Kidney (tissue), 14 donors: Measurements from ENCODE around the gene NFKB1. TPM values are rescaled to one million over a fixed set of nuclear protein-coding genes. Genes with fewer than 3 reads are reported as not detected.

Source experiments
- DNase-seq, 5 donors: peaks; one replicate each; pipeline ENCODE4 v3.0.0-alpha.2; 2013 to 2020
- FAIRE-seq: peaks from 2 replicates; lab custom pipeline; 2012; peaks lifted over from hg19 to GRCh38; lab: Jason Lieb, UNC
- H3K27ac ChIP-seq, 2 donors: one replicate each; pipeline ENCODE4 v1.7.0; 2013; ENCODE audit warnings: low read depth in 2 of 2, low read length in 2 of 2, inconsistent platforms in 1 of 2
- H3K27me3 ChIP-seq: one replicate; pipeline ENCODE4 v1.7.1; 2013; ENCODE audit warnings: low read length, inconsistent platforms; ENCODE audit not compliant: control insufficient read depth, insufficient read depth
- H3K36me3 ChIP-seq, 3 donors: one replicate each; pipeline versions ENCODE4 v1.7.0 to v1.7.1; 2013; ENCODE audit warnings: low read length in 3 of 3, control low read depth in 1 of 3, inconsistent platforms in 1 of 3; ENCODE audit not compliant: insufficient read depth in 3 of 3, control insufficient read depth in 2 of 3
- H3K4me1 ChIP-seq, 3 donors: one replicate each; pipeline versions ENCODE4 v1.7.0 to v1.7.1; 2013; ENCODE audit warnings: low read length in 3 of 3, inconsistent platforms in 1 of 3, low read depth in 1 of 3; ENCODE audit not compliant: control insufficient read depth in 2 of 3, insufficient read depth in 2 of 3
- H3K4me3 ChIP-seq, 3 donors: one replicate each; pipeline versions ENCODE4 v1.7.0 to v1.8.1; 2013; ENCODE audit warnings: low read length in 3 of 3, control low read depth in 1 of 3, inconsistent platforms in 1 of 3
- H3K9ac ChIP-seq, 3 donors: one replicate each; pipeline versions ENCODE4 v1.7.0 to v1.7.1; 2013; ENCODE audit warnings: low read length in 3 of 3, control low read depth in 1 of 3, inconsistent platforms in 1 of 3
- H3K9me3 ChIP-seq, 3 donors: one replicate each; pipeline versions ENCODE4 v1.7.0 to v1.7.1; 2013; ENCODE audit warnings: low read length in 3 of 3, control low read depth in 1 of 3, inconsistent platforms in 1 of 3; ENCODE audit not compliant: control insufficient read depth in 2 of 3, insufficient read depth in 1 of 3
- intact Hi-C: fragments of 100-400 bp; cut with DNase I; formaldehyde crosslinking; loops from one replicate; pipeline ENCODE4 v1.11.1; 2022
- polyA plus RNA-seq: library from polyadenylated mRNA; stranded (reverse); fragments of 350-450 nt; fragmentation: Illumina TruSeq; extraction: RNeasy Lipid Tissue Mini Kit (QIAGEN cat#74804); gene quantifications from one replicate; pipeline ENCODE4 v1.2.3, GENCODE V29; 2014; ENCODE audit warnings: low read depth, low replicate concordance; ENCODE audit not compliant: insufficient read depth
- total RNA-seq: library from RNA; stranded (reverse); fragmentation: NEBNext Ultra II Directional; extraction: Animal tissue kit (Norgen Biotek cat#: 25700); gene quantifications from one replicate; pipeline ENCODE4 v1.2.1, GENCODE V29; 2021
- TF ChIP-seq, protein P1 (sequence below): IDR thresholded peaks from 3 replicates; pipeline ENCODE4 v1.5.1; 2012; ENCODE audit warnings: mild to moderate bottlenecking, moderate library complexity, borderline replicate concordance; ENCODE audit not compliant: insufficient read depth; ENCODE audit errors: extremely low read depth
- donor health status: control.
- donor health status: control.
- donor health status: control.
- donor health status: control.
- donor health status: control.
- donor health status: DM: yes; HTN: yes; CAD: no.
- donor health status: Normal renal cell carcinoma (clear cell type).

The NFKB1 gene
- total and polyA plus RNA-seq, 2 donors from 2014 or later: 10.1 to 56.9 TPM

DNA sequence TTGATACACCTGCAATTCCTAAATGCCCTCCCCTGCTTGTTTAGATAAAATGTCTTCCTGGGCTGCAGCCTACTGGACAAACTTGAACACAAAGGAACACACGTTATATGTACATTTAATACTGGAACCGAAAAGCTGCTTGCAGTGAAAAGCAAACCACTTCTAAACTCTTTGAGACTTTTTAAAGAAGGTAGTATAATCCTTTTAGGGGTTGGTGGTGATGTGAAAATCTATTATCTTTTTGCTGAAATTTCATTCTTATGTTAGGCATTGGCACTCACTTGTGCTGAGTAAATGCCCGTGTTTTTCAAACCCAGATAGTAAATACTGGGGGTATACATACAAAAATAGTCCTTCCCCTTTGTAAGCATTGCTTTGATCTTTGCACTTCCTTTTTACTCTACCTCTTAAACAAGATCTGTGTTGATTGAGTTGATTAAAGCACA lies 2.2 kb downstream of the NFKB1 start:
- Histone ChIP-seq H3K9me3 (no peaks in the 10 kb centered on the region), H3K27ac (peak overlapping the region in 1 of 2 donors; percentile 19), H3K4me1 (peaks cover 3 to 23% (median 12%) of the 10 kb centered on the region in 3 donors), H3K9ac (peak overlapping the region in 1 of 3 donors; percentile 99), H3K36me3 (no peaks in the 10 kb centered on the region), H3K4me3 (peak overlapping the region in 2 of 3 donors; percentile 47 to 96), H3K27me3 (no peaks in the 10 kb centered on the region)
- intact Hi-C loops: no loop called here
- TF ChIP-seq, protein P1, sequence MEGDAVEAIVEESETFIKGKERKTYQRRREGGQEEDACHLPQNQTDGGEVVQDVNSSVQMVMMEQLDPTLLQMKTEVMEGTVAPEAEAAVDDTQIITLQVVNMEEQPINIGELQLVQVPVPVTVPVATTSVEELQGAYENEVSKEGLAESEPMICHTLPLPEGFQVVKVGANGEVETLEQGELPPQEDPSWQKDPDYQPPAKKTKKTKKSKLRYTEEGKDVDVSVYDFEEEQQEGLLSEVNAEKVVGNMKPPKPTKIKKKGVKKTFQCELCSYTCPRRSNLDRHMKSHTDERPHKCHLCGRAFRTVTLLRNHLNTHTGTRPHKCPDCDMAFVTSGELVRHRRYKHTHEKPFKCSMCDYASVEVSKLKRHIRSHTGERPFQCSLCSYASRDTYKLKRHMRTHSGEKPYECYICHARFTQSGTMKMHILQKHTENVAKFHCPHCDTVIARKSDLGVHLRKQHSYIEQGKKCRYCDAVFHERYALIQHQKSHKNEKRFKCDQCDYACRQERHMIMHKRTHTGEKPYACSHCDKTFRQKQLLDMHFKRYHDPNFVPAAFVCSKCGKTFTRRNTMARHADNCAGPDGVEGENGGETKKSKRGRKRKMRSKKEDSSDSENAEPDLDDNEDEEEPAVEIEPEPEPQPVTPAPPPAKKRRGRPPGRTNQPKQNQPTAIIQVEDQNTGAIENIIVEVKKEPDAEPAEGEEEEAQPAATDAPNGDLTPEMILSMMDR: no peak
- DNase-seq: peak in 2 of 5 donors; percentile 37 to 48
- FAIRE-seq: no peak

DNA sequence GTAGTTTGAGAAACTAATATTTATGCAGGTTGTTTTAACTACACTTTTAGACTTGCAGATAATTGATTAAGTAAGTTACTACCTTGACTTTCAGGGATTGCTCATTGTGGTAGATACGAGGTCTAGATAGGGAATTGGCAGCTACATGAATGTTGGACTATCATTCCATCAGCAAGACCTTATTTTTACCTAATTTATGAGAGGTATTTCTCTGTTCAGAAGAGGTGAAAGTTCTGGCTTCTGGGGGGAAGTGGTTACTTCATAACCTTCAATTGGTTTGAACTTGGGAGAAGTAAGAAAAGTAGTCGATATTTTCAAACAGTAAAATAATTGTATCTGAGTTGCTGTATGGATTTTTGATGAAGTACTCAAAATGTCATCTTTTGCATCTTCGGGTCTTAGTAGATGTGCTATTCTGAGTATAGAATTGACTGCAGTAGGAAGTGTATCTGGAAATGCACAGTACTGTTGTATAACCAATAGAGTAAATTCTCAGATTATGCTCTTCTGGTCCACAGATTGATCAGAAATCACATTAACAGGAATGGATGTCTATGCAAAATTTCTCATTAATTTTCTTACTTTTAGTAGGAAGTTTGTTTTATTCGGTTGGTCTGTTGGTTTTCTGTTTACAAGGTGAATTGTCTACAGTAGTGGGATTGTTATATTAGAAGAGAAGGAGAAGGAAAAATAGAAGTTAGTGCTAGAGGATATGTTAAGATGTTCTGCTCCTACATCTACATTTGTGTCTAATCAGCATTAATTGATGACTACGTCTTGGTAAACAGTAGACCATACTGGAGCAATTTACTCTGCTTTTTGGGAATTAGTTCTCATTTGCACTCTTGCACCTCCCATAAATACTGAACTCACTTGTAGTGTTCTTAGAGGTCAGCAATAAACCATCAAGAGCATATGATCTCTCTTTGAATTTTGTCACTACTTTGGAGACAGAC lies 3.0 kb downstream of the NFKB1 start:
- H3K27ac ChIP-seq: peak overlapping the region in 1 of 2 donors; percentile 19
- intact Hi-C loops: no loop called here
- DNase-seq: no peak
- H3K4me3 ChIP-seq: peak overlapping the region in 2 of 3 donors; percentile 47 to 96
- H3K27me3 ChIP-seq: no peaks in the 10 kb centered on the region
- H3K9me3 ChIP-seq: no peaks in the 10 kb centered on the region
- H3K9ac ChIP-seq: peak overlapping the region in 1 of 3 donors; percentile 99
- peaks cover 3 to 23% (median 12%) of the 10 kb centered on the region in 3 donors for H3K4me1 ChIP-seq
- TF ChIP-seq, protein P1: no peak
- H3K36me3 ChIP-seq: no peaks in the 10 kb centered on the region
- FAIRE-seq: no peak

DNA sequence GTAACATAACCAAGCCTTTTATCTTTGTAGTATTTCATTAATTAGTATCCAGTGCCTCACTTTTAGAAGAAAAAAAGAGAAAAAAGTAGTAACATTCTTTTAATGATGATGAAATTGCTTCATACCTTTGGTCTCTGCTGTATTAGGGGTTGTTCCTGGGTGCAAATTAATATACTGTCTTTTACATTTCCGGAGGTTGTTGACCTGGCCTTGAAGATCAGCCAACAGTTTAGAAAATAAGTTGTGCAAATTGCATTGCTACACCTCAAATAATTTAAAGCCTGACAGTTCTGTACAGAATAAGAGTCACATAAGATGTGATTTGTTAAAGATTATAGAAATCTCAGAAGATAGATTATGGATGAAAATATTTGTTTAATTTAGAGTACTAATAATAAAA lies 3.8 kb downstream of the NFKB1 start:
- Histone ChIP-seq H3K4me1 (peaks cover 3 to 23% (median 12%) of the 10 kb centered on the region in 3 donors), H3K27me3 (no peaks in the 10 kb centered on the region), H3K4me3 (no peak overlapping the region), H3K36me3 (no peaks in the 10 kb centered on the region), H3K9me3 (no peaks in the 10 kb centered on the region), H3K27ac (no peak overlapping the region), H3K9ac (no peak overlapping the region)
- TF ChIP-seq, protein P1: no peak
- DNase-seq: no peak
- no peak for FAIRE-seq
- intact Hi-C loops: no loop called here
